SK-N-MC (cell line): ENCODE results near the gene TRH.

Source experiments
- EZH2 ChIP-seq: fragments of 200-600 bp; sonication (generic); IDR thresholded peaks from one replicate; pipeline ENCODE4 v1.6.1; 2017; ENCODE audit warnings: antibody characterized with exemption
- FOXP2 ChIP-seq: optimal IDR thresholded peaks from 2 replicates; pipeline ENCODE3; 2011; ENCODE audit warnings: mild to moderate bottlenecking, moderate library complexity; ENCODE audit not compliant: insufficient read depth; ENCODE audit errors: extremely low read length, control extremely low read depth
- POLR2AphosphoS5 ChIP-seq: IDR thresholded peaks from 2 replicates; pipeline ENCODE4 v1.6.1; 2012; ENCODE audit warnings: mild to moderate bottlenecking, low read depth, low read length, borderline replicate concordance

- TF ChIP-seq POLR2AphosphoS5 (no peak), EZH2 (no peak), FOXP2 (no peak)
Measured at GRCh38 chr3:129961141-129961541, 13.4 kb upstream of the TRH start.
